Activated T-helper 1 cell treated with anti-CD3 and anti-CD28 coated beads, Interleukin-12 subunit alpha, Interleukin-12 subunit beta, Interleukin-2, Interleukin-4 antibody, amounts not matched to agents 30 ng/mL and 10 ng/mL and 1 ng/mL, durations not matched to agents 14 hours and 24 hours and 36 hours (primary cell): ENCODE results near the gene EIF5. TPM values are rescaled to one million over a fixed set of nuclear protein-coding genes. Genes with fewer than 3 reads are reported as not detected.

Experiments
- DNase-seq: peaks from one replicate; pipeline ENCODE4 v3.0.0; 2021; ENCODE audit warnings: low spot score
- H3K27ac Mint-ChIP-seq: one replicate; pipeline ENCODE4 v1.8.0; 2021; ENCODE audit warnings: mild to moderate bottlenecking, mixed read lengths
- H3K27me3 Mint-ChIP-seq: one replicate; pipeline ENCODE4 v1.8.0; 2022; ENCODE audit warnings: mild to moderate bottlenecking, moderate library complexity, mixed read lengths; ENCODE audit not compliant: insufficient read depth
- H3K36me3 Mint-ChIP-seq: one replicate; pipeline ENCODE4 v1.8.0; 2021; ENCODE audit warnings: low read depth, mixed read lengths
- H3K4me1 Mint-ChIP-seq: one replicate; pipeline ENCODE4 v1.8.0; 2021; ENCODE audit warnings: low read depth, mixed read lengths
- H3K4me3 Mint-ChIP-seq: one replicate; pipeline ENCODE4 v1.8.0; 2021; ENCODE audit warnings: mild to moderate bottlenecking, moderate library complexity, mixed read lengths
- H3K9me3 Mint-ChIP-seq: one replicate; pipeline ENCODE4 v1.8.0; 2021; ENCODE audit warnings: mixed read lengths
- intact Hi-C: fragments of 100-400 bp; cut with micrococcal nuclease; formaldehyde crosslinking; loops from one replicate; pipeline ENCODE4 v1.15.1; 2024
- total RNA-seq: library from RNA; stranded (reverse); gene quantifications from 2 replicates; pipeline ENCODE4 v1.2.3, GENCODE V29; 2022

Gene EIF5
- total RNA-seq, 1 donor from 2014 or later: 292 TPM

GRCh38 chr14:103315351-103315911 lies 18.6 kb upstream of the EIF5 start:
- Mint-ChIP-seq H3K9me3 (no peaks in the 10 kb centered on the region), H3K27ac (no peak overlapping the region), H3K4me1 (no peaks in the 10 kb centered on the region), H3K27me3 (peaks cover 3% of the 10 kb centered on the region), H3K4me3 (no peak overlapping the region), H3K36me3 (no peaks in the 10 kb centered on the region)
- intact Hi-C loops: no loop called here
- DNase-seq: no peak

- Mint-ChIP-seq H3K27ac (no peak overlapping the region), H3K27me3 (peaks cover 6% of the 10 kb centered on the region), H3K4me1 (no peaks in the 10 kb centered on the region), H3K4me3 (no peak overlapping the region), H3K36me3 (no peaks in the 10 kb centered on the region), H3K9me3 (no peaks in the 10 kb centered on the region)
- intact Hi-C loops: no loop called here
- no peak for DNase-seq
Observed at GRCh38 chr14:103315941-103316340, 18.1 kb upstream of the EIF5 start.

- H3K9me3 Mint-ChIP-seq: no peaks in the 10 kb centered on the region
- DNase-seq: no peak
- H3K27ac Mint-ChIP-seq: no peak overlapping the region
- H3K4me3 Mint-ChIP-seq: no peak overlapping the region
- H3K36me3 Mint-ChIP-seq: no peaks in the 10 kb centered on the region
- intact Hi-C loops: no loop called here
- peaks cover 11% of the 10 kb centered on the region for H3K27me3 Mint-ChIP-seq
- H3K4me1 Mint-ChIP-seq: no peaks in the 10 kb centered on the region
Observed at GRCh38 chr14:103316721-103317121, 17.3 kb upstream of the EIF5 start.

- Mint-ChIP-seq H3K9me3 (no peaks in the 10 kb centered on the region), H3K27ac (no peak overlapping the region), H3K4me3 (no peak overlapping the region), H3K27me3 (peaks cover 13% of the 10 kb centered on the region), H3K36me3 (no peaks in the 10 kb centered on the region), H3K4me1 (no peaks in the 10 kb centered on the region)
- DNase-seq: no peak
- intact Hi-C loops: no loop called here
Observed at GRCh38 chr14:103317251-103317650, 16.8 kb upstream of the EIF5 start.

GRCh38 chr14:103317976-103318580 lies 16.0 kb upstream of the EIF5 start:
- no peak overlapping the region for H3K4me3 Mint-ChIP-seq
- intact Hi-C loops: no loop called here
- DNase-seq: no peak
- H3K36me3 Mint-ChIP-seq: no peaks in the 10 kb centered on the region
- H3K4me1 Mint-ChIP-seq: no peaks in the 10 kb centered on the region
- no peak overlapping the region for H3K27ac Mint-ChIP-seq
- no peaks in the 10 kb centered on the region for H3K9me3 Mint-ChIP-seq
- H3K27me3 Mint-ChIP-seq: peaks cover 19% of the 10 kb centered on the region

GRCh38 chr14:103318750-103319419 lies 15.2 kb upstream of the EIF5 start:
- Mint-ChIP-seq H3K27ac (no peak overlapping the region), H3K4me3 (no peak overlapping the region)

GRCh38 chr14:103319422-103319821 lies 14.6 kb upstream of the EIF5 start:
- intact Hi-C loops: no loop called here
- Mint-ChIP-seq H3K36me3 (no peaks in the 10 kb centered on the region), H3K4me3 (no peak overlapping the region), H3K9me3 (no peaks in the 10 kb centered on the region), H3K4me1 (no peaks in the 10 kb centered on the region), H3K27me3 (peaks cover 20% of the 10 kb centered on the region), H3K27ac (no peak overlapping the region)
- no peak for DNase-seq

More at GRCh38 chr14:103318750-103319419, 15.2 kb upstream of the EIF5 start:
- H3K9me3 Mint-ChIP-seq: no peaks in the 10 kb centered on the region
- no peaks in the 10 kb centered on the region for H3K4me1 Mint-ChIP-seq
- no peak for DNase-seq
- intact Hi-C loops: no loop called here
- no peaks in the 10 kb centered on the region for H3K36me3 Mint-ChIP-seq
- peaks cover 20% of the 10 kb centered on the region for H3K27me3 Mint-ChIP-seq

- no peak for DNase-seq
- intact Hi-C loops: no loop called here
- peaks cover 24% of the 10 kb centered on the region for H3K27me3 Mint-ChIP-seq
- H3K4me1 Mint-ChIP-seq: no peaks in the 10 kb centered on the region
- H3K36me3 Mint-ChIP-seq: no peaks in the 10 kb centered on the region
- no peak overlapping the region for H3K4me3 Mint-ChIP-seq
- H3K9me3 Mint-ChIP-seq: no peaks in the 10 kb centered on the region
- no peak overlapping the region for H3K27ac Mint-ChIP-seq
Observed at GRCh38 chr14:103326078-103326477, 8.0 kb upstream of the EIF5 start.

GRCh38 chr14:103328941-103329340 lies 5.1 kb upstream of the EIF5 start:
- H3K27me3 Mint-ChIP-seq: peaks cover 13% of the 10 kb centered on the region
- no peaks in the 10 kb centered on the region for H3K9me3 Mint-ChIP-seq
- H3K4me1 Mint-ChIP-seq: peaks cover 5% of the 10 kb centered on the region
- no peak overlapping the region for H3K4me3 Mint-ChIP-seq
- peaks cover 1% of the 10 kb centered on the region for H3K36me3 Mint-ChIP-seq
- intact Hi-C loops: no loop called here
- H3K27ac Mint-ChIP-seq: no peak overlapping the region
- no peak for DNase-seq

GRCh38 chr14:103329401-103330347 lies 4.4 kb upstream of the EIF5 start:
- Mint-ChIP-seq H3K27ac (no peak overlapping the region), H3K4me3 (no peak overlapping the region), H3K4me1 (peaks cover 5% of the 10 kb centered on the region), H3K27me3 (peaks cover 14% of the 10 kb centered on the region), H3K9me3 (no peaks in the 10 kb centered on the region), H3K36me3 (peaks cover 1% of the 10 kb centered on the region)
- intact Hi-C loops: loop anchor here (5.0 to 10.0 kb wide), 5 partner anchors 195 to 1192 kb away; partner anchors contain the start of genes CKB, RCOR1, TRMT61A and WDR20
- DNase-seq: no peak

GRCh38 chr14:103330536-103330935 lies 3.5 kb upstream of the EIF5 start:
- no peak overlapping the region for H3K4me3 Mint-ChIP-seq
- peaks cover 14% of the 10 kb centered on the region for H3K27me3 Mint-ChIP-seq

GRCh38 chr14:103332143-103332919 lies 1.7 kb upstream of the EIF5 start:
- peaks cover 28% of the 10 kb centered on the region for H3K4me1 Mint-ChIP-seq
- H3K27ac Mint-ChIP-seq: peak overlapping the region; percentile 50
- H3K4me3 Mint-ChIP-seq: peak overlapping the region; percentile 90
- H3K9me3 Mint-ChIP-seq: no peaks in the 10 kb centered on the region
- intact Hi-C loops: loop anchor here (2.0 to 10.0 kb wide), 6 partner anchors 192 to 1246 kb away; partner anchors contain the start of genes CKB, HSP90AA1, RCOR1 and TRMT61A
- DNase-seq: no peak
- H3K27me3 Mint-ChIP-seq: peaks cover 10% of the 10 kb centered on the region
- peaks cover 24% of the 10 kb centered on the region for H3K36me3 Mint-ChIP-seq

More at GRCh38 chr14:103330536-103330935, 3.5 kb upstream of the EIF5 start:
- Mint-ChIP-seq H3K36me3 (peaks cover 7% of the 10 kb centered on the region), H3K27ac (no peak overlapping the region), H3K9me3 (no peaks in the 10 kb centered on the region), H3K4me1 (peaks cover 10% of the 10 kb centered on the region)
- intact Hi-C loops: loop anchor here (5.0 to 10.0 kb wide), 5 partner anchors 194 to 1193 kb away; partner anchors contain the start of genes CKB, RCOR1, TRMT61A and WDR20
- no peak for DNase-seq
